ENCODE data around the gene MAMLD1. TPM values are rescaled to one million over a fixed set of nuclear protein-coding genes. Genes with fewer than 3 reads are reported as not detected.

Gene MAMLD1
- total and polyA plus RNA-seq, 4 donors: 1.9 to 6.7 (median 2.8) TPM

DNA sequence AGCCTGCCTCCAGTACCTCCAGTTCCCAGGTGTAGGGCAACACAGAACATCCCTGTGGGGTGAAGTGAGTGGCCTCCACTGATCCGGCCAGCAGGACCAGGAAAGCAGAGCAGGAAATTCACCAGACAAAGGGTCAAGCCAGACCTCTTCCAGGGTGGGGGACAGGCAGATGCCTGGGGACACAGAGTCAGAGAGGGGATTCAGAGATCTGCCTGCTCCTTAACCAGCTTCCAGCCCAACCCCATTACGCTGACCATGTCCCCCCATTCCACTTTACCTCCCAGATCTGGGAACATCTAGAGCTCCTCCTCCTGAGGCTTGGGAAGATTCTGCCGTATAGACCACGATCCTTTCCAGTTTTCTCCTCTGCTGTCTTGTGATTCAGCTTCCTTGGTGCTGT, 132.4 kb downstream of the MAMLD1 start:
- TF ChIP-seq, protein P1, sequence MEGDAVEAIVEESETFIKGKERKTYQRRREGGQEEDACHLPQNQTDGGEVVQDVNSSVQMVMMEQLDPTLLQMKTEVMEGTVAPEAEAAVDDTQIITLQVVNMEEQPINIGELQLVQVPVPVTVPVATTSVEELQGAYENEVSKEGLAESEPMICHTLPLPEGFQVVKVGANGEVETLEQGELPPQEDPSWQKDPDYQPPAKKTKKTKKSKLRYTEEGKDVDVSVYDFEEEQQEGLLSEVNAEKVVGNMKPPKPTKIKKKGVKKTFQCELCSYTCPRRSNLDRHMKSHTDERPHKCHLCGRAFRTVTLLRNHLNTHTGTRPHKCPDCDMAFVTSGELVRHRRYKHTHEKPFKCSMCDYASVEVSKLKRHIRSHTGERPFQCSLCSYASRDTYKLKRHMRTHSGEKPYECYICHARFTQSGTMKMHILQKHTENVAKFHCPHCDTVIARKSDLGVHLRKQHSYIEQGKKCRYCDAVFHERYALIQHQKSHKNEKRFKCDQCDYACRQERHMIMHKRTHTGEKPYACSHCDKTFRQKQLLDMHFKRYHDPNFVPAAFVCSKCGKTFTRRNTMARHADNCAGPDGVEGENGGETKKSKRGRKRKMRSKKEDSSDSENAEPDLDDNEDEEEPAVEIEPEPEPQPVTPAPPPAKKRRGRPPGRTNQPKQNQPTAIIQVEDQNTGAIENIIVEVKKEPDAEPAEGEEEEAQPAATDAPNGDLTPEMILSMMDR (IDR thresholded peaks at IDR 0.05; ENCODE audit: control extremely low read depth, extremely low read depth): no peak
- 74 to 90% methylated on average over 4 of the region's 4 CpGs for WGBS, 2 donors
- Histone ChIP-seq H3K4me1 (ENCODE audit: control insufficient read depth in 5 of 5, insufficient read depth in 5 of 5, low read length in 5 of 5) (no peaks in the 10 kb centered on the region), H3K9ac (ENCODE audit: insufficient read depth in 1 of 2, low read length in 2 of 2) (no peak overlapping the region), H3K4me3 (no peak overlapping the region), H3K36me3 (ENCODE audit: control insufficient read depth in 4 of 4, insufficient read depth in 4 of 4, low read length in 4 of 4) (no peaks in the 10 kb centered on the region), H3K27ac (ENCODE audit: low read depth in 1 of 2, low read length in 1 of 2) (no peak overlapping the region), H3K9me3 (ENCODE audit: control insufficient read depth in 4 of 4, insufficient read depth in 3 of 4, low read length in 3 of 4) (peaks cover 0 to 1% (median 0%) of the 10 kb centered on the region in 4 donors), H3K27me3 (ENCODE audit: control insufficient read depth in 3 of 3, insufficient read depth in 3 of 3, low read length in 2 of 3) (no peaks in the 10 kb centered on the region)
- ATAC-seq (ENCODE audit: insufficient read depth, low FRiP score): no peak
- DNase-seq: no peak

DNA sequence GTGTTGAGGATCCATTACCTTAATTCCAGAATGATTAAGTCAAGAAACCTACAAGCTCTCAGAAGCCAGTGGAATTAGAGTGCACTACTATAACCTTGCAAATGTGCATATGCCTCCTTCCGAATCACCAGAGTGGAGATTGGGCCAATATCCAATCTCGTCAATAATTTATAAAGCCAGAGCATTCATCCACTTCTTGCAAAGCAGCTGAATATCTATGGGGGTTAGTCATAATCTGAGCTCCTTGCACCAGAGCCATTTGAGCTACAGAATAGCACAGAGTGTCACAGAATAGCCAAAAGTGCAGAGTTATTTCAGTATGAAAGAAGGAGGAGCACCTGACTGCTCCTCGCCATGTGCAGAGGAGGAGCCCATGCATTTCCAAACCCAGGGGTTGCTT, 136.1 kb downstream of the MAMLD1 start:
- H3K27me3 ChIP-seq (ENCODE audit: control insufficient read depth in 3 of 3, insufficient read depth in 3 of 3, low read length in 2 of 3): no peaks in the 10 kb centered on the region
- ATAC-seq (ENCODE audit: insufficient read depth, low FRiP score): no peak
- TF ChIP-seq, protein P1 (IDR thresholded peaks at IDR 0.05; ENCODE audit: control extremely low read depth, extremely low read depth): no peak
- no peak overlapping the region for H3K27ac ChIP-seq (ENCODE audit: low read depth in 1 of 2, low read length in 1 of 2)
- WGBS, 2 donors: 56 to 94% methylated on average over 3 of the region's 3 CpGs
- no peak overlapping the region for H3K9ac ChIP-seq (ENCODE audit: insufficient read depth in 1 of 2, low read length in 2 of 2)
- DNase-seq: no peak
- peaks cover 0 to 2% (median 0%) of the 10 kb centered on the region in 5 donors for H3K4me1 ChIP-seq (ENCODE audit: control insufficient read depth in 5 of 5, insufficient read depth in 5 of 5, low read length in 5 of 5)
- no peaks in the 10 kb centered on the region for H3K36me3 ChIP-seq (ENCODE audit: control insufficient read depth in 4 of 4, insufficient read depth in 4 of 4, low read length in 4 of 4)
- no peaks in the 10 kb centered on the region for H3K9me3 ChIP-seq (ENCODE audit: control insufficient read depth in 4 of 4, insufficient read depth in 3 of 4, low read length in 3 of 4)
- no peak overlapping the region for H3K4me3 ChIP-seq

DNA sequence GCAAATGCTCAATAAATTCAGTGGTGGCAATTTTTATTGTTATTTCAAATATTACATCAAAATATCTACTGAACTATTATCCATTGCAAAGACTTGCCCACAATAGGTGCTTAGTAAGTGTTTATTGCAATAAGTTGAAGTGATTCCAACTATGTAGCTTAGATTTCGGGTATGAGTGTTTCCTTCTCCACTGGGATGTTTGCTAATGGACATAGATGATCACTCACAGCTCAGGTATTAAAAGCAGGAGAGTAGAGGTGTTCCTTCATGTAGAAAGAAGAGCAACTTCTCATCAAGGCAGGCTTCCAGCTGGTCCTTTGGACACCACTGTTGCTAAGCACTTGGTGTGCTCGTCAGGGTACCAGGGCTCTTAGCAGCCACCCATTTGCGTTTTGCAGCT, 139.0 kb downstream of the MAMLD1 start:
- TF ChIP-seq, protein P1 (IDR thresholded peaks at IDR 0.05; ENCODE audit: control extremely low read depth, extremely low read depth): no peak
- Histone ChIP-seq H3K27me3 (ENCODE audit: control insufficient read depth in 3 of 3, insufficient read depth in 3 of 3, low read length in 2 of 3) (no peaks in the 10 kb centered on the region), H3K4me3 (no peak overlapping the region), H3K9me3 (ENCODE audit: control insufficient read depth in 4 of 4, insufficient read depth in 3 of 4, low read length in 3 of 4) (no peaks in the 10 kb centered on the region), H3K9ac (ENCODE audit: insufficient read depth in 1 of 2, low read length in 2 of 2) (no peak overlapping the region), H3K36me3 (ENCODE audit: control insufficient read depth in 4 of 4, insufficient read depth in 4 of 4, low read length in 4 of 4) (no peaks in the 10 kb centered on the region), H3K4me1 (ENCODE audit: control insufficient read depth in 5 of 5, insufficient read depth in 5 of 5, low read length in 5 of 5) (peaks cover 0 to 11% (median 1%) of the 10 kb centered on the region in 5 donors), H3K27ac (ENCODE audit: low read depth in 1 of 2, low read length in 1 of 2) (no peak overlapping the region)
- WGBS, 2 donors: 62 to 87% methylated on average over 3 of the region's 3 CpGs
- DNase-seq (no peak), ATAC-seq (ENCODE audit: insufficient read depth, low FRiP score) (no peak)

Measured in lung (tissue), 12 donors.